AG04449 (cell line): ENCODE data around the gene ASCC1.
"Not testable (repeated sequence)": the region's sequence is repeated elsewhere in the genome, so short reads cannot be mapped to it uniquely, and the experiment has no call there.

ENCODE experiments used
- CTCF ChIA-PET: fragments of 350-600 bp; formaldehyde crosslinking; extraction: SDS; loops from one replicate; lab custom pipeline; 2021; ENCODE audit warnings: antibody characterized with exemption; lab: Yijun Ruan, JAX
- POLR2A ChIA-PET: fragments of 400-600, 350-600 bp; formaldehyde crosslinking; extraction: SDS; loops from one replicate; lab custom pipeline; 2020; ENCODE audit warnings: antibody characterized with exemption, inconsistent platforms; lab: Yijun Ruan, JAX
- DNase-seq: peaks from one replicate; pipeline ENCODE4 v3.0.0-alpha.2; 2010; ENCODE audit warnings: low read depth, low spot score
- H3K4me3 ChIP-seq: 2 replicates; pipeline ENCODE4 v1.5.1; 2011; ENCODE audit warnings: low read depth, mild to moderate bottlenecking, control low read depth, low read length
- TF ChIP-seq, protein P1 (sequence below): IDR thresholded peaks from one replicate; pipeline ENCODE4 v1.5.1; 2011; ENCODE audit warnings: mild to moderate bottlenecking, moderate library complexity, low read length, control low read depth, inconsistent platforms; ENCODE audit not compliant: insufficient read depth; ENCODE audit errors: missing control alignments

The ASCC1 gene

DNA sequence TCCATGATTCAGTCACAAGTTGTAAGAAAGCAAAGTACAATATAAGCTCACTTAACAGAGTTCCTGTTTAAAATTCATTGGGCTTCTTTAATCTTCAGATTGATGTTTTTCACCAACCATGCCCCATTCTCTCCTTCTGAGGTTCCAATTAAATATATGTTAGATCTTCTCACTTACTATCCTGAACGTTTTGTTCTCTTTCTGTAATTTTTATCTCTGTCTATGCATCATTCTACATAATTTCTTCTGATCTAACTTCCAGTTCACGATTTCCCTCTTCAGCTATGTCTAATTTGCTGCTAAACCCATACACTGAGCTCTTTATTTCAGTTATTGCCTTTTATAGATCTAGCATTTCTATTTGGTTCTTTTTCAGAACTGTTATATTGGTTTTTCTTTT, 99.7 kb downstream of the ASCC1 start:
- H3K4me3 ChIP-seq = no peak overlapping the region
- ChIA-PET CTCF (interaction anchor here (2.4 to 7.8 kb wide), 4 partner anchors 10 to 219 kb away, joined by 10 to 62 read pairs (median 14); no protein-coding TSS in a partner anchor), POLR2A (no interaction called here)
- TF ChIP-seq, protein P1, sequence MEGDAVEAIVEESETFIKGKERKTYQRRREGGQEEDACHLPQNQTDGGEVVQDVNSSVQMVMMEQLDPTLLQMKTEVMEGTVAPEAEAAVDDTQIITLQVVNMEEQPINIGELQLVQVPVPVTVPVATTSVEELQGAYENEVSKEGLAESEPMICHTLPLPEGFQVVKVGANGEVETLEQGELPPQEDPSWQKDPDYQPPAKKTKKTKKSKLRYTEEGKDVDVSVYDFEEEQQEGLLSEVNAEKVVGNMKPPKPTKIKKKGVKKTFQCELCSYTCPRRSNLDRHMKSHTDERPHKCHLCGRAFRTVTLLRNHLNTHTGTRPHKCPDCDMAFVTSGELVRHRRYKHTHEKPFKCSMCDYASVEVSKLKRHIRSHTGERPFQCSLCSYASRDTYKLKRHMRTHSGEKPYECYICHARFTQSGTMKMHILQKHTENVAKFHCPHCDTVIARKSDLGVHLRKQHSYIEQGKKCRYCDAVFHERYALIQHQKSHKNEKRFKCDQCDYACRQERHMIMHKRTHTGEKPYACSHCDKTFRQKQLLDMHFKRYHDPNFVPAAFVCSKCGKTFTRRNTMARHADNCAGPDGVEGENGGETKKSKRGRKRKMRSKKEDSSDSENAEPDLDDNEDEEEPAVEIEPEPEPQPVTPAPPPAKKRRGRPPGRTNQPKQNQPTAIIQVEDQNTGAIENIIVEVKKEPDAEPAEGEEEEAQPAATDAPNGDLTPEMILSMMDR = no peak
- no peak for DNase-seq

DNA sequence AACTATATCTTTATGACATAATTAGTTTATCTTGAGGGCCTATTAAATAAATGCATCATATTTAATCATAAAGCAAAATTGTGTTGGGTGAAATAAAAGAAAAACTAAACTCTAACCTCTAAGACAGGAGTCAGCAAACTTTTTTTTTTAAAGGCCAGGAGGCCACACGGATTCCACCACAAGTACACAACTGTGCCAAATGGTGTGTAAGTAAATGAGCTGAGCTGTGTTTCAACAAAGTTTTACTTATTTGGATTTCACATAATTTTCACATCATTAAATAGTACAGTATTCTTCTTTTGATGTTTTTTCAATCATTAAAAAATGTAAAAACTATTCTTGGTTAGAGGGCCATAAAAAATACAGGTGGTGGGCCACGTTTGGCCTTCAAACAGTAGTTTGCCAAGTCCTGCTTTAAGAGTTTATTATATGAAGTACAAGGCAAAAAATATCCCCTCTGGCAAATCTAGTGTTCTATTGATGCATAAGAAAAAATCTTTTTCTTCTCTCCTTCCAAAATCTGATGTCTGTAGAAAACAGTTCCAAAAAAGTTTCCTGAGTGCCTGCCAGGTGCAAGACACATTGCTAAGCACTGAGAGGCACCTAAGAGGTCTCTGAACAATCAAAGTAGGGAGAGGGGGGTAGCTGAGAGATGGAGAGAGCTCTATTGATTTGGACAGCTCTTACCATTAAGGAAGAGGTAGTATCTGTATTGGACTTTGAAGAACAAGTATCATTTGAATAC, 101.2 kb downstream of the ASCC1 start:
- ChIA-PET POLR2A (no interaction called here), CTCF (interaction anchor here (2.9 to 7.8 kb wide), 3 partner anchors 11 to 218 kb away, joined by 10 to 62 read pairs (median 16); no protein-coding TSS in a partner anchor)
- no peak for DNase-seq
- TF ChIP-seq, protein P1 = no peak
- no peak overlapping the region for H3K4me3 ChIP-seq

DNA sequence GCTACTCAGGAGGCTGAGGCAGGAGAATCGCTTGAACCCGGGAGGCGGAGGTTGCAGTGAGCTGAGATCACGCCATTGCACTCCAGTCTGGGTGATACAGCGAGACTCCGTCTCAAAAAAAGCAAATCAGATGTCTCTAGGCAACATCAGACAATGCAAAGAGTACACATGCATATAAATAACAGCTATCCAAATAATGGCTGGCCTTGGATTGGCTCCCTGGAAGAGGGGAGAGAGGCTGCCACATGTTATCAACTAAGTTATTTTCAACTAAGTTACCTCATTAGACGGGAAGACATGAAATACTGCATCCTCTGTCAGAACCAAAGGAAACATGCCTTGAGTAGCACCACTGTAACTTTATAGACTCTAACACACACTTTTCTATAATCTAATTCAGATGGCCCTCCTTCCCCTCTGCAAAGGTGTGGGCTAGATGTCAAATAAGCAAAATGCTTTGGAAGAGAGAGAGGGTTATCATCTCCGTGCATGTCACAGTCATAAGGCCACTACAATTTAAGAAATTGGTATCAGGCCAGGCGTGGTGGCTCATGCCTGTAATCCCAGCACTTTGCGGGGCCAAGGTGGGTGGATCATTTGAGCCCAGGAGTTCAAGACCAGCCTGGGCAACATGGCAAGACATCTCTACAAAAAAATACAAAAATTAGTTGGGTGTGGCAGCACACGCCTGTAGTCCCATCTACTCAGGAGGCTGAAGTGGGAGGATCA, 105.2 kb downstream of the ASCC1 start:
- ChIA-PET CTCF (no interaction called here), POLR2A (no interaction called here)
- H3K4me3 ChIP-seq = no peak overlapping the region
- DNase-seq = no peak
- TF ChIP-seq, protein P1 = no peak

DNA sequence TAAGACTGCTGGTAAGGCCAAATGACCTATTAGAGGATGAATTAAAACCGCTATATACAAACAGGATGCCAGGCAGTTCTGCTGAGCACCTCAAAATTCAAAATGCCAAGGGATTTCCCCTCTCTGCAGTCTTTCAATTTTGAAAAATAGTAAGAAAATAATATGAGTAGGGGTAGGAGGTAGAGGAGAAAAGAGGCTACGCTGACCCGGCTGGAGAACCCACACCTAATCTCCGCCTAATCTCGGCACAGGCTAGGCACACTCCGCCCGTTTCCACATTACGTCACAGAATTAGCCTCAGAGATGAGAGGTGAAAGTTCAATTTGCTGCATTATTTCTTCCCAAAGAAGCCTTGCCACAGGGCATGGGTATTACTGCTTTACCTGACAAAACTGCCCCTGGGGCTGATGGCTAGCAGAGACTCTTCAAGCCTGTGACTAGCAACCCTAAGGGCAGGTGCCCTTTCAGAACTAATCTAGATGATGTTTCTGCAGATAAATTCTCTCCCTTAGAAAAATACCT, 106.4 kb downstream of the ASCC1 start:
- ChIA-PET CTCF (interaction anchor here (2.1 kb wide), 1 partner anchor 16 kb away, joined by 13 read pairs; no protein-coding TSS in a partner anchor), POLR2A (no interaction called here)
- no peak overlapping the region for H3K4me3 ChIP-seq
- TF ChIP-seq, protein P1 = no peak
- DNase-seq = no peak

DNA sequence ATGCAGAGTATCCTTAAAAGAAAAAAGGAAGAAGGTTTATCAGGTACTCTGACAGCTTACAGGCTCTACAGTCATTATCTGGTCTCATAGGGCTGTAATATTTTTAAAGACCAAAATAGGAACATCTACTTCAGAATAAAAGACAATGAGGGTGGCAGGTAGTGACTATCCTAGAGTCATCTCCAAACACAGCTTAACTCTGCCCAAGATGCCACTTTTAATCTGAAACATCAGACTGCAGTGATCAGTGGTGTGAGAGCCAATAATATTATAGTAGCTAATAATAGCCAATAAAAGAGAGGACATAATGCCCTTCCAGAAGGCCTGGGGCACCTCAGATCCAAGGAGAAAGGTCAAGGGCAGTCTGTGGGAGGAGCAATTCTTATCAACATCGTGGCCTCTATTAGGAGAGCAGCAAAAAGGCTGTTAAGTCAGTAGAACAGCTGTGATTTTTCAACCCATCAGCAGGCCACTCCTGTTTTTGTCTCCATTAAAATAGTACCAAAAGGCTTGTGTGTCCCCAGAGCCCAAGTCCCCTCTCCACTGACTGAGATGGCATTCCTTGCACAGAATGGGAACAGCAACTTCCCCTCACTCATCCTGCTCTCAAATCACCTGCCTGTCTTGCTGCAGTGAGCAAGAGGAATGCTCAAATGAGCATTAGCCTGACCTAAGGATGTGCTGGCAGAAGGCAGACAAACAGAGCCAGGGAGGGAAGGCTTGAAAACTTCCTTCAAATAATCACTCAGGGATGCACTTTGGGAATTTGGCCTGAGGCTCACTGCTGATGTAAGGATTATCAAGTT, 107.0 kb downstream of the ASCC1 start:
- no peak for DNase-seq
- ChIA-PET POLR2A (no interaction called here), CTCF (interaction anchor here (1.0 to 2.8 kb wide), 4 partner anchors 17 to 212 kb away, joined by 3 to 13 read pairs (median 10); no protein-coding TSS in a partner anchor)
- no peak overlapping the region for H3K4me3 ChIP-seq
- TF ChIP-seq, protein P1 = no peak

DNA sequence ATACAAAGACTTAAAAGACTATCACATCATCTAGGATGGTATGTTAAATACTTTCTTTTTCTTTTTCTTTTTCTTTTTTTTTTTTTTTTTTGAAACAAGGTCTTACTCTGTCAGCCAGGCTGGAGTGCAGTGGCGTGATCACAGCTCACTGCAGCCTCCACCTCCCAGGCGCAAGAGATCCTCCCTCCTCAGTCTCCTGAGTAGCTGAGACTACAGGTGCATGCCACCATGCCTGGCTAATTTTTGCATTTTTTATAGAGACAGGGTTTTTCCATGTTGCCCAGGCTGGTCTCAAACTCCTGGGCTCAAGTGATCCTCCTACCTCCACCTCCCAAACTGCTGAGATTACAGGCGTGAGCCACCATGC, 108.1 kb downstream of the ASCC1 start:
- POLR2A ChIA-PET, H3K4me3 ChIP-seq: not testable (repeated sequence)
- CTCF ChIA-PET = interaction anchor here (1.7 to 2.8 kb wide), 3 partner anchors 18 to 211 kb away, joined by 10 to 13 read pairs (median 10); no protein-coding TSS in a partner anchor

More for the DNA sequence above, 108.1 kb downstream of the ASCC1 start:
- not testable (repeated sequence) for DNase-seq
